Left renal pelvis (tissue), 4 donors: ENCODE measurements around the gene GGT5. TPM values are rescaled to one million over a fixed set of nuclear protein-coding genes. Genes with fewer than 3 reads are reported as not detected.
"Not testable (repeated sequence)": the region's sequence is repeated elsewhere in the genome, so short reads cannot be mapped to it uniquely, and the experiment has no call there.

Source experiments
- DNase-seq, 4 donors: peaks; one replicate each; pipeline ENCODE4 v3.0.0-alpha.2; 2013; ENCODE audit warnings: low read depth in 4 of 4, low spot score in 3 of 4
- polyA plus RNA-seq, 4 donors: library from polyadenylated mRNA; unstranded; fragments of 120-200 nt; gene quantifications; one replicate each; pipeline ENCODE4 v1.2.1, GENCODE V29; 2013; ENCODE audit not compliant: insufficient read length in 4 of 4

Gene GGT5
- polyA plus RNA-seq, 4 donors: 13.6 to 29.3 (median 16.4) TPM

GRCh38 chr22:24263479-24263878, 18.6 kb upstream of the GGT5 start:
- DNase-seq: not testable (repeated sequence)

- not testable (repeated sequence) for DNase-seq
Measured at GRCh38 chr22:24262185-24262749, 17.4 kb upstream of the GGT5 start.

GRCh38 chr22:24259459-24259858, 14.6 kb upstream of the GGT5 start:
- peak in 1 of 4 donors; percentile 47 for DNase-seq

DNA sequence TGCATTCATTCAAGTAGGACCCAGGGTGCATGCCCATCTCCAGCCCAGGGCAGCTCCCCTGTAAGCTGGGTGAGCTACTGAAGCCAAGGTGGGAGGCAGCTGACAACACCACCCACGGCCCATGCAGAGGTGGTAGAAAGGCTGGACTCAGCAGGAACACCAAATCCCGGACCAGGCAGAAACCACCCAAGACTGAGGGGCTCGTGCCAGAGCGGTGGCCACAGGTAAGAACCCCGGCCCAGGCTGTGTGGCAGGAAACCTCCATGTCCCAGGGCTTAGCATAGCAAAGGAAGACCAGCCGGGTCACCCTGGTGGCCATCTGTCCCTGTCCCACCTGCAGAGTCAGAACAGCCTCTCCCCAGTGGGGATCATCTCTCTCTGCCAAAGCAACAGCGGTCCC, 11.9 kb upstream of the GGT5 start:
- not testable (repeated sequence) for DNase-seq

DNA sequence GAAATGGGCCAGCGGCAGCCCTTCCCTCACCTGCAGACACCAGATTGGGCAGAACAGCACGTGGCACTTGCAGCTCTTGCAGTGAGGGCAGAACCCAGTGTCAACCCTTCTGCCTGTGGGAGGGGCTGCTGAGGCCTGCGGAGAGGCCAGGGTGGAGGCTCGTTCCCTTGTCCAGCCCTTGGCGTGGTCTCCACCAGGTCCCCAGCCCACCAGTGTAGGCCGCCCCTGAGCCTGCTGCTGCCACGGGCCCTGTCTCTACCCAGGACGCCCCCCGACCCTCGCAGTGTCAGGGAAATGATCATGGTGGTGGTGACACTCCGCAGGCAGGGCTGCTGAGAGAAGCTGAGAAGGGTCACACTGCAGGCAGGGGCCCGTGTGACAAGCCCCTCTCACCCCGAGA, 11.3 kb upstream of the GGT5 start:
- DNase-seq: not testable (repeated sequence)

- not testable (repeated sequence) for DNase-seq
Measured at GRCh38 chr22:24253126-24253525, 8.2 kb upstream of the GGT5 start.

DNA sequence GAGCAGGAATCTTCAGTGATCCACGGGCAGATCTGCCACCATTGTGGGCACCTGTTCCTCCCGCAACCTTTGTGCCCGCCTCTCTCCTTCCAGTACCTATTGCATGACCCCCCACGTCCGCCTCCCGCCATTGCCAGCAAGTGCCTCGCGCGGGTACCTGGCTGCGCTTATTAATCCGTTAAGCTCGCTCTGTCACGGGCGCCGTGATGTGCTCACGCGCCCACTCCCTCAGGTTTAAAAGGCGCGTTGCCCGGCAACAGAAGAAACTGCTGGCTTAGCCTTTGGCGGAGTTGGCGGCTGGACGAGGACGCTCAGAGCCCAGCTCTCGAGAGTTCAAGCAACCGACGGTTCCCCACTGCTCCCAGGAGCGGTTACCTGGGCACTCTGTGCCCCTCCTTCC, 6.4 kb upstream of the GGT5 start:
- DNase-seq: not testable (repeated sequence)

GRCh38 chr22:24249413-24249812, 4.5 kb upstream of the GGT5 start:
- not testable (repeated sequence) for DNase-seq

GRCh38 chr22:24248611-24249010, 3.7 kb upstream of the GGT5 start:
- not testable (repeated sequence) for DNase-seq

GRCh38 chr22:24247564-24248344, 2.9 kb upstream of the GGT5 start:
- DNase-seq: peak in 2 of 4 donors; percentile 45 to 53

DNA sequence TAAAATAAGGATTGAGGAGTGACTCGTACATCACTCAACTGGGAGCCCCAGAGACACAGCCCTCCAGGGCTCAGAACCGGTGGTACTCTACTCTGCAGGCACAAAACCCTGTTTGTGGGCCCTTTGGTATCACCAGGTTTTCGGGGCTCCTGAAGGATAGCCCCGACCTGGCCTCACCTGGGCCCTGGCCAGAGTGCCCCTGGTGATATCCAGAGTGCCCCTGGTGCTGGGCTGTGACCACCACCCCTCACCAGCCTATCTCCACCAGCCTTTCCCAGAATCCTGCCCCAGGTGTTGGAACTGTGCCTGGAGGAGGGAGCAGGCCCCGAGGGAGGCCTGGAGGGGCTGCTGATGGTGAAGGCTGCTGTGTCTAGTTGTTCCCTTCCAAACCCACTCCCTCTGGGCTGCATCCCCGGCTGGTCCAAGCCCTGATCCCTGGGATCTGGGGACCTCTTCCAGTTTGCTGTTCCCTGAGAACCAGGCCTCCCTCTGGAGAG, 2.2 kb upstream of the GGT5 start:
- no peak for DNase-seq

- not testable (repeated sequence) for DNase-seq
Measured at GRCh38 chr22:24245584-24246561, 991 bp upstream of the GGT5 start.

- DNase-seq: no peak
Measured at GRCh38 chr22:24244144-24244787, 616 bp downstream of the GGT5 start.

DNA sequence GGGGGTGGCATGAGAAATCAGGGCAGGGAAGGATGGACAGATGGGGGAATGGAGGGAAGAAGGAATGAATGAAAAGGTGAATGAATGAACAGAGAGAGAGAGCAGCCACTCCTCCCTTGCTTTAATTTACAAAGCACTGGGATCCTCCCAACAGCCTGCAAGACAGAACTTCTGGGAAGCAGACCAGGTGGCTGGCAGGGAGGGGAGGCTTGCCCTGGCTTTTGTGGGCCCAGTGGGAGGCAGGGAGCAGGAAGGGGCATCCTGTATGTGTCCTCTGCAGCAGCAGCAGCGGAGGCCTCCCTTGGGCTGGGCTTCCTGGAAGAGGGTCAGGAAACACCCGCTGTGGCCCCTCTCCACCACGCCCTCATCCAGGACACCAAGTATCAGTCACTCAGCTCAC, 1.5 kb downstream of the GGT5 start:
- not testable (repeated sequence) for DNase-seq

GRCh38 chr22:24240985-24241692, 3.7 kb downstream of the GGT5 start:
- not testable (repeated sequence) for DNase-seq

DNA sequence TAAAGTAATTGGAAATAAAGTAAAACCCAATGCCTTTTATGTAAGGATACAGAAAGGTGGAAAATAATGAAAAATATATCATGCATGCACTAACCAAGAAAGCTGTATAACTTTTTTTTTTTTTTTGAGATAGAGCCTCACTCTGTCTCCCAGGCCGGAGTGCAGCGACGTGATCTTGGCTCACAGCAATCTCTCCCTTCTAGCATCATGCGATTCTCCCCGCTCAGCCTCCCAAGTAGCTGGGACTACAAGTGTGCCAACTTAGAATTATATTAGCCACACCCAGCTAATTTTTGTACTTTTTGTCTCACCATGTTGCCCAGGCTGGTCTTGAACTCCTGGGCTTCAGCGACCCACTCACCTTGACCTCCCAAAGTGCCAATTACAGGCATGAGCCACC, 4.5 kb downstream of the GGT5 start:
- no peak for DNase-seq

DNA sequence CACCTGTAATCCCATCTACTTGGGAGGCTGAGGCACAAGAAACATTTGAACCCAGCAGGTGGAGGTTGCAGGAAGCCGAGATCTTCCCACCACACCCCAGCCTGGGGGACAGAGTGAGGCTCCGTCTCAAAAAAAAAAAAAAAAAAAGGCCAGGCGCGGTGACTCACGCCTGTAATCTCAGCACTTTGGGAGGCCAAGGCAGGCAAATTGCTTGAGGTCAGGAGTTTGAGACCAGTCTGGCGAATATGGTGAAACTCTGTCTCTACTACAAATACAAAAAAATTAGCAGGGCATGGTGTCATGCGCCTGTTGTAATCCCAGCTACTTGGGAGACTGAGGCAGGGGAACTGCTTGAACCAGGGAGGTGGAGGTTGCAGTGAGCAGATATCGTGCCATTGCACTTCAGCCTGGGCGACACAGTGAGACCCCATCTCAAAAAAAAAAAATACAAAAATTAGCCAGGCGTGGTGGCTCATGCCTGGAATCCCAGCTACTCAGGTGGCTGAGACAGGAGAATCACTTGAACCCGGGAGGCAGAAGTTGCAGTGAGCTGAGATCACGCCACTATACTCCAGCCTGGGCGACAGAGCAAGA, 6.7 kb downstream of the GGT5 start:
- DNase-seq: not testable (repeated sequence)

DNA sequence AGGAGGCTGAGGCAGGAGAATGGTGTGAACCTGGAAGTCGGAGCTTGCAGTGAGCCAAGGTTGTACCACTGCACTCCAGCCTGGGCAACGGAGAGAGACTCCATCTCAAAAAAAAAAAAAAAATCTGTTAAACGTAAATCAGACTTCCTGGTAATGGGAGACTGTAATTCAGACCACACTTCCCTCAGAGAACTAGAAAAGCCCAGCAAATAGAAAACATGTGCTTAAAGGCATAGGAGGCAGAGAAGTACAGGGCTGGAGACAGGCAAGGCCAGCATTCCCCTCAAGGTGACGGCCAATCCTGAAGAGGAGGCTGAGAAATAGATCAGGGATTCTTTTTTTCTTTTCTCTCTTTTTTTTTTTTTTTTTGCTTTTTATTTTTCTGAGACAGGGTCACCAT, 8.2 kb downstream of the GGT5 start:
- DNase-seq: no peak

DNA sequence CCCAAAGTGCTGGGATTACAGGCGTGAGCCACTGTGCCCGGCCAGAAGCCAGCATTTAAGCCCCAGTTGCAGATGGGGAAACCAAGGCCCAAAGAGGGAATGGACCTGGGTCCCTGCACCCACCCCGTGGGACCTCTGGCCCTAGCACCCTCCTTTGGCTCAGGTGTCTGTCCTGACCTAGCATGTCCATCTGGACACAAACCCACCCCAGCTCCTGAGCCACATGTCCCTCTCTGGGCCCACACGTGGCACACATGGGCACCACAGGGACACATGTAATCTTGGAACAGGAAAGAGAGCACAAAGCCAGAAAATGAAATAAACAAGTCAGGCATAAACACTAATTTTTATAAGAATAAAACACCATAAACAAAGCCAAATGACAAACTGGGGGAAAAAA, 9.6 kb downstream of the GGT5 start:
- no peak for DNase-seq
